ENCODE measurements around the gene NCOA3. TPM values are rescaled to one million over a fixed set of nuclear protein-coding genes. Genes with fewer than 3 reads are reported as not detected.

Gene NCOA3
- 45.9 to 49.8 TPM (median 47.1 TPM) in 3 replicates for total RNA-seq

GRCh38 chr20:47501482-47502270 is at the start of gene NCOA3:
Gene NCOA3 (plus strand): TSS chr20:47501887. CDS start chr20:47622248, 120,361 bp downstream.
- H3K9me3 Mint-ChIP-seq = no peaks in the 10 kb centered on the region
- H3K27ac Mint-ChIP-seq = peak within 1 kb of the TSS; percentile 99
- peaks cover 39% of the 10 kb centered on the region for H3K4me1 Mint-ChIP-seq
- no peaks in the 10 kb centered on the region for H3K36me3 Mint-ChIP-seq
- DNase-seq (ENCODE audit: low spot score in 2 of 2, unreplicated experiment in 2 of 2) = peak; percentile 89 to 95
- H3K27me3 Mint-ChIP-seq (ENCODE audit: low read depth) = no peaks in the 10 kb centered on the region
- peak within 1 kb of the TSS; percentile 99 for H3K4me3 Mint-ChIP-seq
- TF ChIP-seq CTCF (IDR thresholded peaks at IDR 0.05; ENCODE audit: unreplicated experiment) = peak; percentile 51

DNA sequence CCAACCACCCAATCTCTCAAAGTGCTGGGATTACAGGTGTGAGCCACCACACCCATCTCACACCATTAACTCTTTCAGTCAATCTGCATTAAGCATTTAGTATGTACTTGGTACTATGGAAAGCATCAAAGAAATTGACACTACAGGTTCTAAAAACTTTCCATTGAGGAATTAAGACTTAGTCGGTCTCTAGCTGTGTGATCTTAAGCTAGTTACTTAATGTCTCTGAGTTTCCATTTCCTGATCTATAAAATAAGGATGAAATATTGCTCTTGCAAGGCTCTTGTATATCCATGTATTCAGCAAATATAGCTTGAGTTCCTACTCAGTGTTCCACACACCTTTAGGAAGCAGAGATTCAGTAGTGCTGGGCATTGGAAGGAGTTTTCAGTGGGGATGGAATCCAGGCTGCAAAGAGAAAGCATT is 48.9 kb upstream of the NCOA3 start:
- TF ChIP-seq CTCF (IDR thresholded peaks at IDR 0.05; ENCODE audit: unreplicated experiment) = no peak

DNA sequence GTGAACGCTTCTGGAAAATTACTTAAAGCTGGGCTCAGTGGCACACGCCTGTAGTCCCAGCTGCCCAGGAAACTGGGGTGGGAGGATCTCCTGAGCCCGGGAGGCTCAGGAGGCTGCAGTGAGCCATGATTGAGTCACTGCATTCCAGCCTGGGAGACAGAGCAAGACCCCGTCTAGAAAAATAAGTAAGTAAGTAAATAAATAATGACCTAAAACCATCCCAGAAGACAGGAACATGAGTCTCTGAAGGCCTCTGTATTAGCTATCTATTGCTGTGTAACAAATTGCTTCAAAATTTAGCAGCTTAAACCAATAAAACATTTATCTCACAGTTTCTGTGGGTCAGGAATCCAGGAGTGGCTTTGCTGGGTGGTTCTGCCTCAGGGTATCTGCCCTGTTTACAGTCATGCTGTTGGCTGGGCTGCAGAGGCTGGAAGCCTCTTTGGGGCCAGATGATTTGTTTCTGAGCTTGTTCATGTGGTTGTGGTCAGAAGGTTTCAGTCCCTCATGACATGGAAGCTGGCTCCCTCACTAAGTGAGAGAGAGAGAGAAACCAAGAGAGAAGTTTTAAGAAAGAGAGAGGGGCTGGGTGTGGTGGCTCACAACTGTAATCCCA is 48.4 kb upstream of the NCOA3 start:
- no peak for DNase-seq (ENCODE audit: low spot score in 2 of 2, unreplicated experiment in 2 of 2)
- Mint-ChIP-seq H3K4me3 (no peak overlapping the region), H3K9me3 (peaks cover 5% of the 10 kb centered on the region), H3K27ac (peak overlapping the region; percentile 47), H3K4me1 (peaks cover 14% of the 10 kb centered on the region), H3K27me3 (ENCODE audit: low read depth) (no peaks in the 10 kb centered on the region), H3K36me3 (no peaks in the 10 kb centered on the region)
- TF ChIP-seq CTCF (IDR thresholded peaks at IDR 0.05; ENCODE audit: unreplicated experiment) = no peak

More for the DNA sequence above, 48.9 kb upstream of the NCOA3 start:
- Mint-ChIP-seq H3K27me3 (ENCODE audit: low read depth) (no peaks in the 10 kb centered on the region), H3K4me3 (no peak overlapping the region), H3K4me1 (peaks cover 14% of the 10 kb centered on the region), H3K27ac (no peak overlapping the region), H3K36me3 (no peaks in the 10 kb centered on the region), H3K9me3 (peaks cover 5% of the 10 kb centered on the region)
- no peak for DNase-seq (ENCODE audit: low spot score in 2 of 2, unreplicated experiment in 2 of 2)

DNA sequence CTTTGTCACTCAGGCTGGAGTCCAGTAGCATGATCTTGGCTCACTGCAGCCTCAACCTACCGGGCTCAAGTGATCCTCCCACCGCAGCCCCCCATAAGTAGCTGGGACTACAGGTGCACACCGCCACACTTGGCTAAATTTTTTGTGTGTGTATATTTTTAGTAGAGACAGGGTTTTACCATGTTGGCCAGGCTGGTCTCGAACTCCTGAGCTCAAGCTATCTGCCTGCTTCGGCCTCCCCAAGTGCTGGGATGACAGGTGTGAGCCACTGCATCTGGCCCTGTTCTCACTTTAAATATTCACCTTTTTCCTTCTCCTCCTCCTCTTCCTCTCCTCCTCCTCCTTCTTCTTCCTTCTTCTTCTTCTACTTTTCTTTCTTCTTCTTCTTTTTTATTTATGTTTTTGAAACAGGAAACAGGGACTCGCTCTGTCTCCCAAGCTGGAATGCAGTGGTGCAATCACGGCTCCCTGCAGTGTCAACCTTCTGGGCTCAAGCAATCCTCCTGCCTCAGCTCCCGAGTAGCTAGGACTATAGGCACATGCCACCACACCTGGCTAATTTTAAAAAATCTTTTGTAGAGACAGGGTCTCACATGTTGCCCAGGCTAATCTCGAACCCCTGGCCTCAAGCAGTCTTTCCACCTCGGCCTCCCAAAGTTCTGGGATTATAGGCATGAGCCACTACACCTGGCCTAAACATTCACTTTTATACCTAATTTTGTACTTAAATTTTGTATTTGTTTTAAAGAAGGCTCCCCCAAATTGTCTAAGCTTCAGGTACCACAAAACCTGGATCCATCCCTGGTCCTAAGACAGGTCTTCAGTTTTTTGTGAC is 47.2 kb upstream of the NCOA3 start:
- H3K9me3 Mint-ChIP-seq = peaks cover 5% of the 10 kb centered on the region
- H3K27me3 Mint-ChIP-seq (ENCODE audit: low read depth) = no peaks in the 10 kb centered on the region
- H3K27ac Mint-ChIP-seq = peak overlapping the region; percentile 43
- peaks cover 14% of the 10 kb centered on the region for H3K4me1 Mint-ChIP-seq
- no peak for TF ChIP-seq CTCF (IDR thresholded peaks at IDR 0.05; ENCODE audit: unreplicated experiment)
- H3K4me3 Mint-ChIP-seq = no peak overlapping the region
- no peak for DNase-seq (ENCODE audit: low spot score in 2 of 2, unreplicated experiment in 2 of 2)
- no peaks in the 10 kb centered on the region for H3K36me3 Mint-ChIP-seq

DNA sequence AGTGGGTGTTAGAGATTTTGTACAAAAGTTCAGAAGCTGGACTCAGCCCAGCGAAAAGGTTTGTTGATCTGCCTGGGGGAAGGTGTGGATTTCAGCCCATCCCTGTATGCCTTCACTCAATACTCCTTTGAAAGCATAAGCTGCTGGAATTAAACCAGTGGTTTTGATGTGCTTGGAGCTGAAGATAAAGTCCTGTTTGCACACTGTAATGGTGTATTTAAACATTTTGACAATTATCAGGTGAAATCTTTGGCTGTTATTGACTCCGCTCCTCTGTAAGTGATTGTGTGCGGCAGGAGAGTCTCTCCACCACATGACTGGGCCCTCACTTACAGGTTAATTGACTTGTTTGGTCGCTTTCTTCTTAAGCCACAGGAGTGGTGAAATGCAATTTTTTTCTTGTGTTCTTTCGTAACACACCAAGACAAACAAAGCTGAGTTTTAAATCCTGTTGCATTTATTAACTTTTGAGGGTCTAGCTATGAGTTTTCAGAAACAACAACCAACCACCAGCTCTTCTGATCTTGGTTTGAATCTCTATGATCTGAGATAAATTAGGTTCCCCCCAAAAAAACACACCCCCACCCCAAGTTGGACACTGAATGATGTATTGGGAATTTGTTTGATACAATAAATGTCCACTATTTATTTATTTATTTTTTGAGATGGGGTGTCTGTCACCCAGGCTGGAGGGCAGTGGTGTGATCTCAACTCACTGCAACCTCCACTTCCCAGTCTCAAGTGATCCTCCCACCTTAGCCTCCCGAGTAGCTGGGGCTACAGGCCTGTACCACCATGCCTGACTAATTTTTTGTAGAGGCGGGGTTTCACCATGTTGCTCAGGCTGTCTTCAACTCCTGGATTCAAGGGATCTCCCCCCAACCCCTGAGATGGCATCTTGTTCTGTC is 46.3 kb upstream of the NCOA3 start:
- Mint-ChIP-seq H3K4me3 (no peak overlapping the region), H3K4me1 (peaks cover 14% of the 10 kb centered on the region), H3K27me3 (ENCODE audit: low read depth) (no peaks in the 10 kb centered on the region), H3K9me3 (peaks cover 5% of the 10 kb centered on the region), H3K36me3 (no peaks in the 10 kb centered on the region), H3K27ac (peak overlapping the region; percentile 62)
- TF ChIP-seq CTCF (IDR thresholded peaks at IDR 0.05; ENCODE audit: unreplicated experiment) = no peak
- DNase-seq (ENCODE audit: low spot score in 2 of 2, unreplicated experiment in 2 of 2) = no peak
